Hepatocyte (in vitro differentiated cells): ENCODE data around the gene RHOT1. TPM values are rescaled to one million over a fixed set of nuclear protein-coding genes. Genes with fewer than 3 reads are reported as not detected.

Experiments used
- DNase-seq: peaks from one replicate; pipeline ENCODE4 v3.0.0-alpha.2; 2016; ENCODE audit warnings: low spot score
- H2AFZ ChIP-seq: fragments of 200-600 bp; sonication (generic); 2 replicates; pipeline ENCODE4 v1.6.0; 2016; ENCODE audit warnings: antibody characterized with exemption, mild to moderate bottlenecking
- H3K27ac ChIP-seq: fragments of 200-600 bp; sonication (generic); 2 replicates; pipeline ENCODE4 v1.5.1; 2016; ENCODE audit warnings: mild to moderate bottlenecking
- H3K27me3 ChIP-seq: fragments of 200-600 bp; sonication (generic); 2 replicates; pipeline ENCODE4 v1.6.1; 2016
- H3K36me3 ChIP-seq: fragments of 200-600 bp; sonication (generic); replicated peaks from 2 replicates; pipeline ENCODE4 v1.5.1; 2016; ENCODE audit warnings: low read depth; ENCODE audit not compliant: insufficient read depth
- H3K4me1 ChIP-seq: fragments of 200-600 bp; sonication (generic); 2 replicates; pipeline ENCODE4 v1.5.1; 2016; ENCODE audit warnings: mild to moderate bottlenecking, moderate library complexity; ENCODE audit not compliant: insufficient read depth
- H3K4me2 ChIP-seq: fragments of 200-600 bp; sonication (generic); 2 replicates; pipeline ENCODE4 v1.6.0; 2016
- H3K4me3 ChIP-seq: fragments of 200-600 bp; sonication (generic); 2 replicates; pipeline ENCODE4 v1.5.1; 2016; ENCODE audit warnings: mild to moderate bottlenecking
- H3K79me2 ChIP-seq: fragments of 200-600 bp; sonication (generic); 2 replicates; pipeline ENCODE4 v1.6.0; 2017; ENCODE audit warnings: mild to moderate bottlenecking
- H3K9me2 ChIP-seq: fragments of 200-600 bp; sonication (generic); replicated peaks from 2 replicates; pipeline ENCODE4 v1.6.0; 2017; ENCODE audit warnings: mild to moderate bottlenecking; ENCODE audit not compliant: insufficient read depth
- H3K9me3 ChIP-seq: fragments of 200-600 bp; sonication (generic); 2 replicates; pipeline ENCODE4 v1.5.1; 2016; ENCODE audit warnings: low read depth, mild to moderate bottlenecking
- H4K20me1 ChIP-seq: fragments of 200-600 bp; sonication (generic); 2 replicates; pipeline ENCODE4 v1.6.0; 2016; ENCODE audit warnings: mild to moderate bottlenecking; ENCODE audit not compliant: insufficient read depth, poor library complexity, severe bottlenecking
- EZH2 ChIP-seq: fragments of 200-600 bp; sonication (generic); IDR thresholded peaks from 2 replicates; pipeline ENCODE4 v1.6.1; 2016; ENCODE audit warnings: antibody characterized with exemption, mild to moderate bottlenecking, borderline replicate concordance
- EZH2phosphoT487 ChIP-seq: fragments of 200-600 bp; sonication (generic); IDR thresholded peaks from one replicate; pipeline ENCODE4 v1.6.1; 2018; ENCODE audit warnings: antibody characterized with exemption, mild to moderate bottlenecking, low read depth, moderate library complexity; ENCODE audit not compliant: unreplicated experiment, severe bottlenecking
- WGBS: methylation state at CpG from one replicate; pipeline ENCODE4 v1.1.6; 2016; ENCODE audit warnings: low lambda C conversion rate; ENCODE audit errors: missing lambda C conversion rate; 5-methylcytosine and 5-hydroxymethylcytosine counted together
- polyA plus RNA-seq: library from polyadenylated mRNA; unstranded; fragments of >200 nt; fragmentation: Nextera tagmentation; extraction: Ambion mirVana; gene quantifications from 2 replicates; pipeline ENCODE4 v1.2.1, GENCODE V29; 2016
- total RNA-seq: library from RNA; depleted of rRNA; stranded (reverse); fragments of >200 nt; gene quantifications from 2 replicates; pipeline ENCODE4 v1.2.3, GENCODE V29; 2014
- TF ChIP-seq, protein P1 (sequence below): fragments of 200-600 bp; sonication (generic); IDR thresholded peaks from 2 replicates; pipeline ENCODE4 v1.5.1; 2016; ENCODE audit warnings: antibody characterized with exemption, mild to moderate bottlenecking; ENCODE audit not compliant: poor library complexity

Gene RHOT1
- total and polyA plus RNA-seq, 2 experiments from 2014 or later, result 22.6 to 38.4 TPM

GRCh38 chr17:32187271-32187670 is 45.0 kb downstream of the RHOT1 start:
- Histone ChIP-seq H3K4me2 (no peak overlapping the region), H3K27me3 (no peaks in the 10 kb centered on the region), H3K9me2 (no peaks in the 10 kb centered on the region), H3K79me2 (no peaks in the 10 kb centered on the region), H3K36me3 (no peaks in the 10 kb centered on the region), H2AFZ (no peak overlapping the region), H3K4me3 (no peak overlapping the region), H3K4me1 (no peaks in the 10 kb centered on the region), H3K27ac (no peak overlapping the region), H3K9me3 (no peaks in the 10 kb centered on the region), H4K20me1 (no peaks in the 10 kb centered on the region)
- no peak for DNase-seq
- no peak for TF ChIP-seq EZH2phosphoT487
- TF ChIP-seq, protein P1, sequence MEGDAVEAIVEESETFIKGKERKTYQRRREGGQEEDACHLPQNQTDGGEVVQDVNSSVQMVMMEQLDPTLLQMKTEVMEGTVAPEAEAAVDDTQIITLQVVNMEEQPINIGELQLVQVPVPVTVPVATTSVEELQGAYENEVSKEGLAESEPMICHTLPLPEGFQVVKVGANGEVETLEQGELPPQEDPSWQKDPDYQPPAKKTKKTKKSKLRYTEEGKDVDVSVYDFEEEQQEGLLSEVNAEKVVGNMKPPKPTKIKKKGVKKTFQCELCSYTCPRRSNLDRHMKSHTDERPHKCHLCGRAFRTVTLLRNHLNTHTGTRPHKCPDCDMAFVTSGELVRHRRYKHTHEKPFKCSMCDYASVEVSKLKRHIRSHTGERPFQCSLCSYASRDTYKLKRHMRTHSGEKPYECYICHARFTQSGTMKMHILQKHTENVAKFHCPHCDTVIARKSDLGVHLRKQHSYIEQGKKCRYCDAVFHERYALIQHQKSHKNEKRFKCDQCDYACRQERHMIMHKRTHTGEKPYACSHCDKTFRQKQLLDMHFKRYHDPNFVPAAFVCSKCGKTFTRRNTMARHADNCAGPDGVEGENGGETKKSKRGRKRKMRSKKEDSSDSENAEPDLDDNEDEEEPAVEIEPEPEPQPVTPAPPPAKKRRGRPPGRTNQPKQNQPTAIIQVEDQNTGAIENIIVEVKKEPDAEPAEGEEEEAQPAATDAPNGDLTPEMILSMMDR, result no peak
- no peak for TF ChIP-seq EZH2
- WGBS, result 92% methylated on average over 3 of the region's 3 CpGs

GRCh38 chr17:32189343-32189742 is 47.0 kb downstream of the RHOT1 start:
- Histone ChIP-seq H3K4me3 (no peak overlapping the region), H4K20me1 (no peaks in the 10 kb centered on the region), H3K27me3 (no peaks in the 10 kb centered on the region), H3K79me2 (no peaks in the 10 kb centered on the region), H3K4me2 (no peak overlapping the region), H3K4me1 (no peaks in the 10 kb centered on the region), H3K27ac (no peak overlapping the region), H2AFZ (no peak overlapping the region), H3K9me3 (no peaks in the 10 kb centered on the region), H3K9me2 (no peaks in the 10 kb centered on the region), H3K36me3 (no peaks in the 10 kb centered on the region)
- WGBS, result 94% methylated on average over 2 of the region's 2 CpGs
- no peak for DNase-seq
- no peak for TF ChIP-seq EZH2phosphoT487
- TF ChIP-seq EZH2, result no peak

DNA sequence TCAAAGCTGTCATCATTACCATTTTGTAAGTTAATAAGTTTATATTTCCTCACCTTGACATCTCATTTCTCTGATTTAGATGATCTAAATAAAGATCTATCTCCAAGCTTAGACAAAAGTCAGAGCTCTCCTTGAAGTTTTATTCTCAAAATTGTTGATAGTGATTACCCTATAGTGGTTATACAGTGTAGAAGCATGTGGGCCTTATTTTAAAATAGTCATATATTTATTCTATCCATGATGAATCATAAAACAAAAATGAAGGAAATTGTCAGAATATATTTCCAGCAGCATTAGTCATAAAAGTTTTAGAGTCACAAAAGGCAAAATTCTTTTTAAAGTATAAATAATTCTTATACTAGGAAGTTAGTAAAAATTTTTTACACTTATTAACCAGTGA is 49.0 kb downstream of the RHOT1 start:
- no peaks in the 10 kb centered on the region for H3K27me3 ChIP-seq
- H2AFZ ChIP-seq, result no peak overlapping the region
- DNase-seq, result no peak
- H3K36me3 ChIP-seq, result no peaks in the 10 kb centered on the region
- H3K4me2 ChIP-seq, result no peak overlapping the region
- no peak overlapping the region for H3K27ac ChIP-seq
- no peaks in the 10 kb centered on the region for H3K4me1 ChIP-seq
- H3K4me3 ChIP-seq, result no peak overlapping the region
- no peaks in the 10 kb centered on the region for H3K9me3 ChIP-seq
- TF ChIP-seq EZH2 (no peak), EZH2phosphoT487 (no peak)
- TF ChIP-seq, protein P1, result no peak
- no peaks in the 10 kb centered on the region for H4K20me1 ChIP-seq
- H3K79me2 ChIP-seq, result no peaks in the 10 kb centered on the region
- H3K9me2 ChIP-seq, result no peaks in the 10 kb centered on the region

DNA sequence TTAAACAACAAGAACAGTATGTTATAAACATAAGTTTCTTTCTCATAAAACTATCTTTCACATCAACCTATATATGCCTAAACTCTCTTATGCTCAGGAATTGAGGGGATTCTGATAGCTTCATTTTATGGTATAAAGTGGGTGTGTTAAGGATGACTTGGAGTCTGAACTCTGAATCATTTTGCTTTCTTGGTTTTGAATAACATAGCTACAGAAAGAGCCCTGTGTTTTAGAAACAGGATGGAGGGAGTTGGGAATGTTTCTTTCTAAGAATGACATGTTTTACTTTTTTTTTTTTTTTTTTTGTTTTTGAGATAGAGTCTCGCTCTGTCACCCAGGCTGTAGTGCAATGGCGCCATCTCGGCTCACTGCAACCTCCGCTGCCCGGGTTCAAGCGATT is 50.1 kb downstream of the RHOT1 start:
- TF ChIP-seq, protein P1, result no peak
- TF ChIP-seq EZH2, result no peak
- H3K9me3 ChIP-seq, result no peaks in the 10 kb centered on the region

More for the DNA sequence above, 50.1 kb downstream of the RHOT1 start:
- Histone ChIP-seq H3K27ac (no peak overlapping the region), H3K4me1 (no peaks in the 10 kb centered on the region), H3K27me3 (no peaks in the 10 kb centered on the region), H3K36me3 (no peaks in the 10 kb centered on the region), H3K4me3 (no peak overlapping the region), H2AFZ (no peak overlapping the region), H3K4me2 (no peak overlapping the region), H3K79me2 (no peaks in the 10 kb centered on the region), H3K9me2 (no peaks in the 10 kb centered on the region), H4K20me1 (no peaks in the 10 kb centered on the region)
- 93% methylated on average over 6 of the region's 6 CpGs for WGBS
- DNase-seq, result no peak
